ENCODE data around the gene HS2ST1.
"Not testable (repeated sequence)": the region's sequence is repeated elsewhere in the genome, so short reads cannot be mapped to it uniquely, and the experiment has no call there.

The HS2ST1 gene

GRCh38 chr1:86914601-86914997 lies at the start of gene HS2ST1:
TSS of gene HS2ST1 (plus strand) at chr1:86914635.
- intact Hi-C loops (cut with DNase I): loop anchor here (1.0 kb wide), 1 partner anchor 210 kb away; the partner anchor contains the start of gene SH3GLB1
- peak in 1 of 10 donors; percentile 88 for DNase-seq

- DNase-seq: no peak
- intact Hi-C loops (cut with DNase I): no loop called here
Observed at GRCh38 chr1:86865973-86866637, 48.3 kb upstream of the HS2ST1 start.

- DNase-seq: no peak
- intact Hi-C loops (cut with DNase I): no loop called here
Observed at GRCh38 chr1:86866665-86867064, 47.8 kb upstream of the HS2ST1 start.

- DNase-seq; intact Hi-C loops (cut with DNase I): not testable (repeated sequence)
Observed at GRCh38 chr1:86867278-86867677, 47.2 kb upstream of the HS2ST1 start.

- intact Hi-C loops (cut with DNase I): no loop called here
- DNase-seq: no peak
Observed at GRCh38 chr1:86868477-86868876, 46.0 kb upstream of the HS2ST1 start.

- intact Hi-C loops (cut with DNase I): no loop called here
- DNase-seq: no peak
Observed at GRCh38 chr1:86871001-86871400, 43.4 kb upstream of the HS2ST1 start.

GRCh38 chr1:86872086-86872485 lies 42.3 kb upstream of the HS2ST1 start:
- DNase-seq: no peak
- intact Hi-C loops (cut with DNase I): no loop called here

GRCh38 chr1:86875722-86876121 lies 38.7 kb upstream of the HS2ST1 start:
- intact Hi-C loops (cut with DNase I): no loop called here
- no peak for DNase-seq

GRCh38 chr1:86887479-86888162 lies 26.8 kb upstream of the HS2ST1 start:
- DNase-seq: no peak

GRCh38 chr1:86888327-86888726 lies 26.1 kb upstream of the HS2ST1 start:
- no peak for DNase-seq
- intact Hi-C loops (cut with DNase I): no loop called here

More at GRCh38 chr1:86887479-86888162, 26.8 kb upstream of the HS2ST1 start:
- intact Hi-C loops (cut with DNase I): no loop called here

- intact Hi-C loops (cut with DNase I); DNase-seq: not testable (repeated sequence)
Observed at GRCh38 chr1:86899401-86899800, 15.0 kb upstream of the HS2ST1 start.

- intact Hi-C loops (cut with DNase I): no loop called here
- DNase-seq: no peak
Observed at GRCh38 chr1:86905875-86906274, 8.6 kb upstream of the HS2ST1 start.

GRCh38 chr1:86906419-86906818 lies 8.0 kb upstream of the HS2ST1 start:
- no peak for DNase-seq

GRCh38 chr1:86912281-86912900 lies 2.0 kb upstream of the HS2ST1 start:
- no peak for DNase-seq
- intact Hi-C loops (cut with DNase I): no loop called here

More at GRCh38 chr1:86906419-86906818, 8.0 kb upstream of the HS2ST1 start:
- intact Hi-C loops (cut with DNase I): no loop called here

- intact Hi-C loops (cut with DNase I): no loop called here
Observed at GRCh38 chr1:86913399-86913895, 988 bp upstream of the HS2ST1 start.

GRCh38 chr1:86913896-86914600 lies 387 bp upstream of the HS2ST1 start, which contains the start of gene SELENOF:
TSS of gene SELENOF (minus strand) at chr1:86914126. CDS start at chr1:86914111, 15 bp downstream.
- intact Hi-C loops (cut with DNase I): loop anchor here (1.0 kb wide), 1 partner anchor 210 kb away; the partner anchor contains the start of gene SH3GLB1
- peak; percentile 94 to 100 (median 97) for DNase-seq

More at GRCh38 chr1:86913399-86913895, 988 bp upstream of the HS2ST1 start:
- DNase-seq: peak in 1 of 10 donors; percentile 12

GRCh38 chr1:86914998-86915736 lies 732 bp downstream of the HS2ST1 start:
- intact Hi-C loops (cut with DNase I): loop anchor here (1.0 kb wide), 1 partner anchor 211 kb away; the partner anchor contains the start of gene SH3GLB1
- peak; percentile 32 to 91 (median 50) for DNase-seq

- no peak for DNase-seq
- intact Hi-C loops (cut with DNase I): no loop called here
Observed at GRCh38 chr1:86915737-86916235, 1.4 kb downstream of the HS2ST1 start.

- DNase-seq: no peak
- intact Hi-C loops (cut with DNase I): no loop called here
Observed at GRCh38 chr1:86916752-86917151, 2.3 kb downstream of the HS2ST1 start.
